ENCODE results near the gene CALD1. TPM values are rescaled to one million over a fixed set of nuclear protein-coding genes. Genes with fewer than 3 reads are reported as not detected.

The CALD1 gene
- total RNA-seq, 1 experiment from 2014 or later, result 107 TPM

DNA sequence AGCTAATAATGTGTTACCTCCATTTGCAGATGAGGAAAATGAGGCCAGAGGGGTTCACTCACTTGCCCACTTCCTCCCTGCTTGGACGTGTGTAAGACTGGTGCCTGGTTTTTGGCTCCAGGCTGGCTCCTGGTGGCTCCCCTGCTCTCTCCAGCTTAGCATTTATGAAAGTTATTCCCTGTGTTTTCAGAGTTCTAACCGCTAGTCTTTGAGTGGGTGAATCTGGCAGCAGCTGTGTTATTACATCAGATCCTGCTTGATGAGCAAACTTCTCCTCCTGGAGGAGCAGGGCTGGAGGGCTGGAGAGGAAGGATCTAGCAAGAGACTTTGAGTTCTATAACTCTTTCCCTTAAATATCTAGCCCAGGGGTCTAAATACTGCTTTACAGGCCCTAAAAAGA, 125.9 kb downstream of the CALD1 start:
- no peak overlapping the region for H3K9ac ChIP-seq (ENCODE audit: extremely low read depth, insufficient read length, low read length)

More for the DNA sequence above, 125.9 kb downstream of the CALD1 start:
- no peak overlapping the region for H4K91ac ChIP-seq (ENCODE audit: insufficient read length, low read depth, low read length)
- H3K18ac ChIP-seq (ENCODE audit: insufficient read length, low read depth, low read length), result no peak overlapping the region
- no peaks in the 10 kb centered on the region; the same call in 1 of the 2 replicates for H3K79me2 ChIP-seq (ENCODE audit: insufficient read depth, low read length)
- no peaks in the 10 kb centered on the region for H3K23me2 ChIP-seq (ENCODE audit: insufficient read length, low read depth, low read length, poor library complexity, severe bottlenecking)
- H4K5ac ChIP-seq (ENCODE audit: insufficient read length, low read depth, low read length), result no peak overlapping the region
- Mint-ChIP-seq H3K27ac (peak overlapping the region in 1 of 3 experiments; percentile 47; a peak in 2 of 7 replicates), H3K4me3 (no peak overlapping the region), H3K27me3 (ENCODE audit: low read depth) (no peaks in the 10 kb centered on the region), H3K4me1 (peaks cover 5 to 13% of the 10 kb centered on the region in 2 experiments), H3K36me3 (ENCODE audit: insufficient read depth in 1 of 3, low read depth in 3 of 3) (peaks cover 0 to 1% (median 0%) of the 10 kb centered on the region in 3 experiments; a peak in 1 of 7 replicates), H3K9me3 (no peaks in the 10 kb centered on the region)
- no peak overlapping the region for H3K27ac ChIP-seq (ENCODE audit: insufficient read length, low read depth, low read length)
- no peak overlapping the region for H2BK5ac ChIP-seq (ENCODE audit: insufficient read length, low read length)
- H2BK15ac ChIP-seq (ENCODE audit: low read depth, low read length), result no peak overlapping the region
- WGBS (ENCODE audit: extremely low coverage, insufficient read length, low lambda C conversion rate), result no CpG with 5 or more reads among the region's 2 CpGs
- no peak overlapping the region for H3K4ac ChIP-seq (ENCODE audit: low read depth, low read length)
- H2AFZ ChIP-seq (ENCODE audit: low read length), result no peak overlapping the region
- H2BK120ac ChIP-seq (ENCODE audit: low read depth, low read length, poor library complexity, severe bottlenecking), result no peak overlapping the region
- no peak overlapping the region for H2BK12ac ChIP-seq (ENCODE audit: insufficient read length, low read depth, low read length)
- H3K4me1 ChIP-seq (ENCODE audit: insufficient read depth, low read length), result peaks cover 2% of the 10 kb centered on the region; the same call in 1 of the 2 replicates
- H3K23ac ChIP-seq (ENCODE audit: insufficient read length, low read depth, low read length), result no peak overlapping the region
- H3K56ac ChIP-seq (ENCODE audit: insufficient read length, low read depth, low read length), result no peak overlapping the region
- no peak overlapping the region for H3T11ph ChIP-seq (ENCODE audit: low read length)
- no peak overlapping the region for H3K14ac ChIP-seq (ENCODE audit: insufficient read depth, low read length)
- H4K8ac ChIP-seq (replicated peaks; ENCODE audit: insufficient read length, low read depth, low read length), result no peak overlapping the region
- DNase-seq, result no peak
- TF ChIP-seq, protein P1, sequence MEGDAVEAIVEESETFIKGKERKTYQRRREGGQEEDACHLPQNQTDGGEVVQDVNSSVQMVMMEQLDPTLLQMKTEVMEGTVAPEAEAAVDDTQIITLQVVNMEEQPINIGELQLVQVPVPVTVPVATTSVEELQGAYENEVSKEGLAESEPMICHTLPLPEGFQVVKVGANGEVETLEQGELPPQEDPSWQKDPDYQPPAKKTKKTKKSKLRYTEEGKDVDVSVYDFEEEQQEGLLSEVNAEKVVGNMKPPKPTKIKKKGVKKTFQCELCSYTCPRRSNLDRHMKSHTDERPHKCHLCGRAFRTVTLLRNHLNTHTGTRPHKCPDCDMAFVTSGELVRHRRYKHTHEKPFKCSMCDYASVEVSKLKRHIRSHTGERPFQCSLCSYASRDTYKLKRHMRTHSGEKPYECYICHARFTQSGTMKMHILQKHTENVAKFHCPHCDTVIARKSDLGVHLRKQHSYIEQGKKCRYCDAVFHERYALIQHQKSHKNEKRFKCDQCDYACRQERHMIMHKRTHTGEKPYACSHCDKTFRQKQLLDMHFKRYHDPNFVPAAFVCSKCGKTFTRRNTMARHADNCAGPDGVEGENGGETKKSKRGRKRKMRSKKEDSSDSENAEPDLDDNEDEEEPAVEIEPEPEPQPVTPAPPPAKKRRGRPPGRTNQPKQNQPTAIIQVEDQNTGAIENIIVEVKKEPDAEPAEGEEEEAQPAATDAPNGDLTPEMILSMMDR (conservative IDR thresholded peaks at IDR 0.05), result no peak
- H3K27me3 ChIP-seq (ENCODE audit: insufficient read depth, low read length), result no peaks in the 10 kb centered on the region
- H3K4me2 ChIP-seq (ENCODE audit: insufficient read depth, insufficient read length, low read length), result no peak overlapping the region
- H2BK20ac ChIP-seq (ENCODE audit: low read depth, low read length, poor library complexity, severe bottlenecking), result no peak overlapping the region
- H4K20me1 ChIP-seq (ENCODE audit: control insufficient read depth, insufficient read depth, insufficient read length), result no peaks in the 10 kb centered on the region
- no peaks in the 10 kb centered on the region for H3K79me1 ChIP-seq (ENCODE audit: insufficient read depth, low read depth, low read length, poor library complexity, severe bottlenecking)
- H3K9me3 ChIP-seq (ENCODE audit: control insufficient read depth, low read depth, low read length), result no peaks in the 10 kb centered on the region
- H2AK5ac ChIP-seq (ENCODE audit: insufficient read length, low read length), result no peak overlapping the region

Data from H9 (cell line).